ENCODE measurements around the gene PAK3. TPM values are rescaled to one million over a fixed set of nuclear protein-coding genes. Genes with fewer than 3 reads are reported as not detected.

The PAK3 gene
- total and polyA plus RNA-seq, 4 donors = 0.03 to 0.79 (median 0.26) TPM

DNA sequence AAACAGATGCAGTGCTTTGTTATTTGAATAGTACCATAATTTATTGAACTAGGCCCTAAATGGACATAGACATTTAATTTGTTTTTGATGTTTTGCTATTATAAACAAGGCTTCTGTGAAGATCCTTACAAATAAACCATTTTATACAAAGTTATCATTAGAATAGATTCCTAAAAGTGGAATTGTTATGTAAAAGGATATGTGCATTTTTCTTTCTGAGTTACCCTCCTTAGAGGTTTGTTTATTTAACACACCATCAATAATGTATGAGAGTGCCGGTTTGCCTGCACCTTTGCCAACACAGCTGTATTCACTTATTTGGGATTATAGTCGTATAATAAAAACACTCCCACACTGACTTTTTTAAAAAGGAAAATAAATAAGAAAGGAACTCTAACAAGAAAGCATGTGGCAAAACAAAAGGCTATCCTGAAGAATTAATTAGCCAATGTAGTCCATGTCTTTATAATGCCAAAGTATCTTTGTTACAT, 84.8 kb downstream of the PAK3 start:
- DNase-seq (ENCODE audit: low spot score) = no peak
- H3K9ac ChIP-seq (ENCODE audit: low read depth in 1 of 2, low read length in 2 of 2) = no peak overlapping the region
- H3K27me3 ChIP-seq (ENCODE audit: control insufficient read depth in 4 of 4, insufficient read depth in 4 of 4, low read length in 3 of 4) = no peaks in the 10 kb centered on the region
- TF ChIP-seq FOXA1 (IDR thresholded peaks at IDR 0.05) (no peak), JUND (IDR thresholded peaks at IDR 0.05) (no peak), HNF4G (IDR thresholded peaks at IDR 0.05) (no peak), RXRA (IDR thresholded peaks at IDR 0.05) (no peak), SP1 (IDR thresholded peaks at IDR 0.05) (no peak), EGR1 (IDR thresholded peaks at IDR 0.05; ENCODE audit: low read depth in 2 of 2) (no peak), RAD21 (IDR thresholded peaks at IDR 0.05) (no peak), GABPA (IDR thresholded peaks at IDR 0.05 in 1 of 2, conservative IDR thresholded peaks at IDR 0.05 in 1 of 2) (no peak), NR2F2 (IDR thresholded peaks at IDR 0.05) (no peak), YY1 (IDR thresholded peaks at IDR 0.05) (no peak), TAF1 (conservative IDR thresholded peaks at IDR 0.05) (no peak), HNF4A (conservative IDR thresholded peaks at IDR 0.05) (no peak), FOXA2 (IDR thresholded peaks at IDR 0.05) (no peak)
- TF ChIP-seq, protein P1, sequence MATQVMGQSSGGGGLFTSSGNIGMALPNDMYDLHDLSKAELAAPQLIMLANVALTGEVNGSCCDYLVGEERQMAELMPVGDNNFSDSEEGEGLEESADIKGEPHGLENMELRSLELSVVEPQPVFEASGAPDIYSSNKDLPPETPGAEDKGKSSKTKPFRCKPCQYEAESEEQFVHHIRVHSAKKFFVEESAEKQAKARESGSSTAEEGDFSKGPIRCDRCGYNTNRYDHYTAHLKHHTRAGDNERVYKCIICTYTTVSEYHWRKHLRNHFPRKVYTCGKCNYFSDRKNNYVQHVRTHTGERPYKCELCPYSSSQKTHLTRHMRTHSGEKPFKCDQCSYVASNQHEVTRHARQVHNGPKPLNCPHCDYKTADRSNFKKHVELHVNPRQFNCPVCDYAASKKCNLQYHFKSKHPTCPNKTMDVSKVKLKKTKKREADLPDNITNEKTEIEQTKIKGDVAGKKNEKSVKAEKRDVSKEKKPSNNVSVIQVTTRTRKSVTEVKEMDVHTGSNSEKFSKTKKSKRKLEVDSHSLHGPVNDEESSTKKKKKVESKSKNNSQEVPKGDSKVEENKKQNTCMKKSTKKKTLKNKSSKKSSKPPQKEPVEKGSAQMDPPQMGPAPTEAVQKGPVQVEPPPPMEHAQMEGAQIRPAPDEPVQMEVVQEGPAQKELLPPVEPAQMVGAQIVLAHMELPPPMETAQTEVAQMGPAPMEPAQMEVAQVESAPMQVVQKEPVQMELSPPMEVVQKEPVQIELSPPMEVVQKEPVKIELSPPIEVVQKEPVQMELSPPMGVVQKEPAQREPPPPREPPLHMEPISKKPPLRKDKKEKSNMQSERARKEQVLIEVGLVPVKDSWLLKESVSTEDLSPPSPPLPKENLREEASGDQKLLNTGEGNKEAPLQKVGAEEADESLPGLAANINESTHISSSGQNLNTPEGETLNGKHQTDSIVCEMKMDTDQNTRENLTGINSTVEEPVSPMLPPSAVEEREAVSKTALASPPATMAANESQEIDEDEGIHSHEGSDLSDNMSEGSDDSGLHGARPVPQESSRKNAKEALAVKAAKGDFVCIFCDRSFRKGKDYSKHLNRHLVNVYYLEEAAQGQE (IDR thresholded peaks at IDR 0.05) = no peak
- TF ChIP-seq, protein P2, sequence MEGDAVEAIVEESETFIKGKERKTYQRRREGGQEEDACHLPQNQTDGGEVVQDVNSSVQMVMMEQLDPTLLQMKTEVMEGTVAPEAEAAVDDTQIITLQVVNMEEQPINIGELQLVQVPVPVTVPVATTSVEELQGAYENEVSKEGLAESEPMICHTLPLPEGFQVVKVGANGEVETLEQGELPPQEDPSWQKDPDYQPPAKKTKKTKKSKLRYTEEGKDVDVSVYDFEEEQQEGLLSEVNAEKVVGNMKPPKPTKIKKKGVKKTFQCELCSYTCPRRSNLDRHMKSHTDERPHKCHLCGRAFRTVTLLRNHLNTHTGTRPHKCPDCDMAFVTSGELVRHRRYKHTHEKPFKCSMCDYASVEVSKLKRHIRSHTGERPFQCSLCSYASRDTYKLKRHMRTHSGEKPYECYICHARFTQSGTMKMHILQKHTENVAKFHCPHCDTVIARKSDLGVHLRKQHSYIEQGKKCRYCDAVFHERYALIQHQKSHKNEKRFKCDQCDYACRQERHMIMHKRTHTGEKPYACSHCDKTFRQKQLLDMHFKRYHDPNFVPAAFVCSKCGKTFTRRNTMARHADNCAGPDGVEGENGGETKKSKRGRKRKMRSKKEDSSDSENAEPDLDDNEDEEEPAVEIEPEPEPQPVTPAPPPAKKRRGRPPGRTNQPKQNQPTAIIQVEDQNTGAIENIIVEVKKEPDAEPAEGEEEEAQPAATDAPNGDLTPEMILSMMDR (IDR thresholded peaks at IDR 0.05; ENCODE audit: low read depth, low read length, missing input control) = no peak
- TF ChIP-seq, protein P3, sequence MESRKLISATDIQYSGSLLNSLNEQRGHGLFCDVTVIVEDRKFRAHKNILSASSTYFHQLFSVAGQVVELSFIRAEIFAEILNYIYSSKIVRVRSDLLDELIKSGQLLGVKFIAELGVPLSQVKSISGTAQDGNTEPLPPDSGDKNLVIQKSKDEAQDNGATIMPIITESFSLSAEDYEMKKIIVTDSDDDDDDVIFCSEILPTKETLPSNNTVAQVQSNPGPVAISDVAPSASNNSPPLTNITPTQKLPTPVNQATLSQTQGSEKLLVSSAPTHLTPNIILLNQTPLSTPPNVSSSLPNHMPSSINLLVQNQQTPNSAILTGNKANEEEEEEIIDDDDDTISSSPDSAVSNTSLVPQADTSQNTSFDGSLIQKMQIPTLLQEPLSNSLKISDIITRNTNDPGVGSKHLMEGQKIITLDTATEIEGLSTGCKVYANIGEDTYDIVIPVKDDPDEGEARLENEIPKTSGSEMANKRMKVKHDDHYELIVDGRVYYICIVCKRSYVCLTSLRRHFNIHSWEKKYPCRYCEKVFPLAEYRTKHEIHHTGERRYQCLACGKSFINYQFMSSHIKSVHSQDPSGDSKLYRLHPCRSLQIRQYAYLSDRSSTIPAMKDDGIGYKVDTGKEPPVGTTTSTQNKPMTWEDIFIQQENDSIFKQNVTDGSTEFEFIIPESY (IDR thresholded peaks at IDR 0.05) = no peak
- TF ChIP-seq, protein P4, sequence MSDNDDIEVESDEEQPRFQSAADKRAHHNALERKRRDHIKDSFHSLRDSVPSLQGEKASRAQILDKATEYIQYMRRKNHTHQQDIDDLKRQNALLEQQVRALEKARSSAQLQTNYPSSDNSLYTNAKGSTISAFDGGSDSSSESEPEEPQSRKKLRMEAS (IDR thresholded peaks at IDR 0.05) = no peak
- TF ChIP-seq, protein P5, sequence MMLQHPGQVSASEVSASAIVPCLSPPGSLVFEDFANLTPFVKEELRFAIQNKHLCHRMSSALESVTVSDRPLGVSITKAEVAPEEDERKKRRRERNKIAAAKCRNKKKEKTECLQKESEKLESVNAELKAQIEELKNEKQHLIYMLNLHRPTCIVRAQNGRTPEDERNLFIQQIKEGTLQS (IDR thresholded peaks at IDR 0.05) = no peak
- H3K36me3 ChIP-seq (ENCODE audit: control insufficient read depth in 4 of 4, insufficient read depth in 3 of 4, low read depth in 1 of 4, low read length in 3 of 4) = no peaks in the 10 kb centered on the region
- H3K9me3 ChIP-seq (ENCODE audit: control insufficient read depth in 4 of 4, low read length in 3 of 4) = no peaks in the 10 kb centered on the region
- no peaks in the 10 kb centered on the region for H3K4me1 ChIP-seq (ENCODE audit: control insufficient read depth in 4 of 4, insufficient read depth in 4 of 4, low read length in 3 of 4)
- 73% methylated on average over 2 of the region's 2 CpGs for WGBS
- no peak overlapping the region for H3K27ac ChIP-seq (ENCODE audit: low read depth in 1 of 2, low read length in 2 of 2)
- no peak overlapping the region for H3K4me3 ChIP-seq (ENCODE audit: low read depth in 1 of 3, low read length in 3 of 3)
